Heart right ventricle (tissue), 16 donors: ENCODE data around the gene SLC29A1. TPM values are rescaled to one million over a fixed set of nuclear protein-coding genes. Genes with fewer than 3 reads are reported as not detected.
A peak's percentile ranks its signal among the peaks of the same experiment; 100 is the strongest.

ENCODE experiments used
- ATAC-seq, 8 donors: fragments of 200-7000 bp; cut with Tn5 transposase; one replicate each; pipeline ENCODE4 v1.9.1; 2020; ENCODE audit warnings: mild to moderate bottlenecking in 8 of 8, moderate library complexity in 8 of 8, moderate number of reproducible peaks in 1 of 8
- DNase-seq, 2 donors: peaks; one replicate each; pipeline ENCODE4 v3.0.0-alpha.2; 2020
- H3K27ac ChIP-seq, 10 donors: fragments of 200-600 bp; sonication (generic) in 2 of 10; one replicate each; pipeline versions ENCODE4 v1.5.0 to v1.8.0; 2020 to 2022; ENCODE audit warnings: mild to moderate bottlenecking in 3 of 10
- H3K27me3 ChIP-seq, 7 donors: fragments of 200-600 bp; one replicate each; pipeline ENCODE4 v1.8.0; 2021 to 2022; ENCODE audit warnings: mild to moderate bottlenecking in 2 of 7
- H3K36me3 ChIP-seq, 9 donors: fragments of 200-600 bp; sonication (generic) in 1 of 9; one replicate each; pipeline versions ENCODE4 v1.5.0 to v1.8.0; 2020 to 2022; ENCODE audit warnings: mild to moderate bottlenecking in 2 of 9
- H3K4me1 ChIP-seq, 9 donors: fragments of 200-600 bp; sonication (generic) in 1 of 9; one replicate each; pipeline versions ENCODE4 v1.5.0 to v1.8.0; 2020 to 2022; ENCODE audit warnings: mild to moderate bottlenecking in 4 of 9
- H3K4me3 ChIP-seq, 10 donors: fragments of 200-600 bp; sonication (generic) in 2 of 10; one replicate each; pipeline versions ENCODE4 v1.5.0 to v1.8.0; 2020 to 2022; ENCODE audit warnings: mild to moderate bottlenecking in 7 of 10, moderate library complexity in 2 of 10
- H3K9me3 ChIP-seq, 11 donors: fragments of 200-600 bp in 10 of 11; sonication (generic) in 2 of 11; one replicate each; pipeline versions ENCODE4 v1.5.0 to v1.8.0; 2013 to 2022; ENCODE audit warnings: mild to moderate bottlenecking in 2 of 11, control low read depth in 1 of 11, moderate library complexity in 1 of 11
- WGBS, 2 donors: extraction: QIAGEN DNeasy Blood & Tissue Kit; methylation state at CpG; one replicate each; pipeline ENCODE4 v1.1.7; 2013; ENCODE audit warnings: inconsistent platforms in 1 of 2; 5-methylcytosine and 5-hydroxymethylcytosine counted together
- intact Hi-C, 10 donors: fragments of 100-400 bp; cut with DNase I; formaldehyde crosslinking; loops; one replicate each; pipeline versions ENCODE4 v1.11.1 to v1.14.2; 2022
- polyA plus RNA-seq, 2 donors: library from polyadenylated mRNA; stranded (reverse); fragments of 200-250 nt; gene quantifications; one replicate each; pipeline ENCODE4 v1.2.3, GENCODE V29; 2013
- total RNA-seq, 10 donors: library from RNA; stranded (reverse); fragmentation: NEBNext Ultra II Directional in 3 of 10; extraction: Animal tissue kit (Norgen Biotek cat#: 25700) in 3 of 10; gene quantifications; one replicate each; pipeline versions ENCODE4 v1.2.1 to v1.2.4, GENCODE V29; 2021 to 2023
- TF ChIP-seq, protein P1 (sequence below), 9 donors: fragments of 200-600 bp; sonication (generic) in 2 of 9; IDR thresholded peaks; one replicate each; pipeline versions ENCODE4 v1.5.0 to v1.8.0; 2021 to 2022; ENCODE audit warnings: antibody characterized with exemption in 9 of 9, mild to moderate bottlenecking in 5 of 9, moderate library complexity in 1 of 9
- donor health status: Arrhythmogenic right ventricular cardiomyopathy.
- donor health status: ischemic (EF 13 %, LVEDD 7.1; RV severe dilation, severe dysfunction).
- donor health status: healthy with polysubstance abuse.
- donor health status: DM: no; HTN: yes; CAD: no.
- donor health status: DM: no; HTN: no; CAD: no.
- donor health status: ischemic (EF 25% LVEDD 6.9; RV normal size, moderate dysfunction).
- donor health status: ischemic (EF 25% LVEDD 5.7; RV mildly dilated, moderate dysfunction).
- donor health status: healthy.
- donor health status: DM: yes; HTN: yes; CAD: no.
- donor health status: Ischemic cardiomyopathy.
- donor health status: ischemic (EF 35%, LVEDD 5.7; RV mildly dilated, moderate dysfunction).
- donor health status: nonischemic (EF 11% LVEDD 7.7; RV severe dilation, severe dysfunction).
- donor health status: DM: yes; HTN: yes; CAD: no.
- donor health status: PGD.
- donor health status: ischemic (EF 29% LVEDD 5.4; RV normal size, mild dysfunction).
- donor health status: nonischemic (EF 23%, LVEDD 6.1; RV moderate dilation, normal function).

The SLC29A1 gene
- total and polyA plus RNA-seq, 12 donors: 46.3 to 198 (median 136) TPM

DNA sequence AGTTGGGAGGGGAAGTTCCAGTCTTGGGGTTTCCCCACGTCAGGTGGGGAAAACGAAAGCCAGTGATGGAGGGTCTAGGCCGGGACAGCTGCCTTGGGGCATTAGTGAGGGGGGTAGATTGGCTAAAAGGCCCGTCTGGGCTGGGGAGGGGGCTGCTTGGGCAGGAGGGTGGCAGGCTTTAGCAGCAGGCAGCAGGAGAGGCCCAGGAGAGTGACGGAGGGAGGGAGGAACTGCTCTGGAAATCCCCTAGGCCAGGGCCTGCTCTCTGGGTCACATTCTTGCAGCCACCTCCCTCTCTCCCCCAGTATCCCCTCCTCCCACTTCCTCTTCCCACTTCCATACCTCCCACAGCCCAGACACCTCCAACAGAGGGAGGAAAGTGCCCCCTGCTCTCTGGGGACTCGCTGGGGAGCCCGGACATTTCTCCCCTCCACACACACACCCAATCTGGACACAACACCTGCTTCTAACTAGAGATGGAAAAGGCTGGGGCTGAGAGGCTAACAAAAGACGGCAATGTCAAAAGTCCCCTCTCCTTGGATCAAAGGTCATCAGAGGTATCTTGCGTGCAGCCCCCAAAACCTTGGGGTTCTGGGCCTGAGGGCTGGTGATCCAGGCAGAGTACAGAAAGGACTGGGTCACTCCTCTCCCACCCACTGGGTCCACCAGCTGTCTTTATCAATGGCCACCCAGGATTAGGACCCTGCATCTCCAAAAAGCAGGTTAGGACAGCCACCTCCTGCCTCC, 40.1 kb downstream of the SLC29A1 start:
- ATAC-seq (peak in 2 of 8 donors; percentile 13 to 21), DNase-seq (no peak)
- Histone ChIP-seq H3K4me1 (peaks cover 18 to 47% (median 28%) of the 10 kb centered on the region in 9 donors), H3K9me3 (no peaks in the 10 kb centered on the region), H3K27ac (peak overlapping the region in 6 of 10 donors; percentile 9 to 93 (median 80)), H3K27me3 (peaks cover 0 to 11% (median 5%) of the 10 kb centered on the region in 7 donors), H3K36me3 (peaks cover 0 to 40% (median 0%) of the 10 kb centered on the region in 9 donors), H3K4me3 (peak overlapping the region in 7 of 10 donors; percentile 67 to 94 (median 85))
- WGBS, 2 donors: 48 to 74% methylated on average over 8 to 9 of the region's 9 CpGs
- intact Hi-C loops: loop anchor here in 1 of 10 donors (10.0 kb wide), 1 partner anchor 71 kb away; no protein-coding TSS in a partner anchor
- TF ChIP-seq, protein P1, sequence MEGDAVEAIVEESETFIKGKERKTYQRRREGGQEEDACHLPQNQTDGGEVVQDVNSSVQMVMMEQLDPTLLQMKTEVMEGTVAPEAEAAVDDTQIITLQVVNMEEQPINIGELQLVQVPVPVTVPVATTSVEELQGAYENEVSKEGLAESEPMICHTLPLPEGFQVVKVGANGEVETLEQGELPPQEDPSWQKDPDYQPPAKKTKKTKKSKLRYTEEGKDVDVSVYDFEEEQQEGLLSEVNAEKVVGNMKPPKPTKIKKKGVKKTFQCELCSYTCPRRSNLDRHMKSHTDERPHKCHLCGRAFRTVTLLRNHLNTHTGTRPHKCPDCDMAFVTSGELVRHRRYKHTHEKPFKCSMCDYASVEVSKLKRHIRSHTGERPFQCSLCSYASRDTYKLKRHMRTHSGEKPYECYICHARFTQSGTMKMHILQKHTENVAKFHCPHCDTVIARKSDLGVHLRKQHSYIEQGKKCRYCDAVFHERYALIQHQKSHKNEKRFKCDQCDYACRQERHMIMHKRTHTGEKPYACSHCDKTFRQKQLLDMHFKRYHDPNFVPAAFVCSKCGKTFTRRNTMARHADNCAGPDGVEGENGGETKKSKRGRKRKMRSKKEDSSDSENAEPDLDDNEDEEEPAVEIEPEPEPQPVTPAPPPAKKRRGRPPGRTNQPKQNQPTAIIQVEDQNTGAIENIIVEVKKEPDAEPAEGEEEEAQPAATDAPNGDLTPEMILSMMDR (IDR thresholded peaks at IDR 0.05): no peak

DNA sequence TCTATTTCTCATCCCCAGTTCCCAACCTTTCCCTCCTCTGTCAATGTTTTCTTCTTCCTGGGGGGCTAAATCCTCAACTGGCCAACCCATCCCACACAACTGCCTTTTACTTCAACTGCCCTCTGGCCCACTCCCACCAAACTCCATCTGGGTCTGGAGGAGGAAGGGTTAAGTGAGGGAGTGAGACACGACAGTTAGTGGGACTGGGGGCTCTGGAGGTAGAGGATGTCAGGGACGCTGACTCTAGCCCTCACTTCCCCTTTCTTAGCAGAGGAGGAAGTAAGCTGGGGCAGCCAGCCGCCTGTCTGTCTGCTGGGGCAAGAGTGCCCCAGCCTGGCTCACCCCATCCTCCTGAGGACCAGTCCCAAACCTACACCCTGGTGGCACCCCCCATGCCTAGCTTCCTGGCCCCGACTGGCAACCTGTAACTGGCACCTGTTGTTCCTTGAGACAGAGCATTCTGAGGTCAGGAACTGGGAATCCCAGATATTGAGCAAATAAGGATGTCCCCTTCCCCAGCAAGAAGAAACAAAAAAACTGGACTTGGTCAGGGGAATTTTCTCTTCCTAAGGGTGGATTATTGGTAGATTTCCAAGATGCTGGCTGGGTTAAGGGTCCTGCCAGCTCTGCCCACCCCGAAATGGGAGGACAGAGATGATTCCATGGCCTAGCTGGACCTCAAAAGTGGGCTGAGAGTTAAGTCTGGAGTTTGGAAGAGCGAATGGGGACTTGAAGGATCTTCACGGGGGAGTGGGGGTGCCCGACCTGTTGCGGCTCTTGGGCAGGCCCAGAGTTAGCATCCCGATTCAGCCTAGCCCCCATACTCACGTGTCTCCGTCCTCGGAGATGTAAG, 41.0 kb downstream of the SLC29A1 start:
- Histone ChIP-seq H3K4me3 (peak overlapping the region; percentile 66 to 98 (median 82)), H3K9me3 (no peaks in the 10 kb centered on the region), H3K4me1 (peaks cover 18 to 46% (median 28%) of the 10 kb centered on the region in 9 donors), H3K36me3 (peaks cover 0 to 32% (median 0%) of the 10 kb centered on the region in 9 donors), H3K27ac (peak overlapping the region in 9 of 10 donors; percentile 63 to 93 (median 78)), H3K27me3 (peaks cover 0 to 19% (median 12%) of the 10 kb centered on the region in 7 donors)
- intact Hi-C loops: loop anchor here in 5 of 10 donors (5.0 to 10.0 kb wide), 5 partner anchors 38 to 167 kb away; partner anchors contain the start of gene AARS2 (in 1 of the 5)
- WGBS, 2 donors: 13 to 14% methylated on average over 13 of the region's 13 CpGs
- ATAC-seq (peak in 4 of 8 donors; percentile 9 to 41 (median 26)), DNase-seq (peak in 1 of 2 donors; percentile 42)
- TF ChIP-seq, protein P1 (IDR thresholded peaks at IDR 0.05): no peak

- intact Hi-C loops: loop anchor here in 5 of 10 donors (5.0 to 10.0 kb wide), 5 partner anchors 37 to 168 kb away; partner anchors contain the start of gene AARS2 (in 1 of the 5)
- ATAC-seq: peak; percentile 89 to 95 (median 94)
- TF ChIP-seq, protein P1 (IDR thresholded peaks at IDR 0.05): peak in 7 of 9 donors; percentile 16 to 38 (median 35)
- H3K27ac ChIP-seq: peak within 1 kb of the TSS; percentile 34 to 93 (median 76)
- 0 to 1% methylated on average over 53 to 72 of the region's 72 CpGs for WGBS, 2 donors
- H3K4me1 ChIP-seq: peaks cover 18 to 46% (median 28%) of the 10 kb centered on the region in 9 donors
- H3K27me3 ChIP-seq: peaks cover 5 to 27% (median 15%) of the 10 kb centered on the region in 7 donors
- H3K4me3 ChIP-seq: peak within 1 kb of the TSS; percentile 66 to 98 (median 82)
- DNase-seq: peak; percentile 95 to 97
- H3K36me3 ChIP-seq: peaks cover 0 to 24% (median 0%) of the 10 kb centered on the region in 9 donors
- H3K9me3 ChIP-seq: no peaks in the 10 kb centered on the region
Observed at GRCh38 chr6:44265007-44265721, 41.8 kb downstream of the SLC29A1 start, which contains the start of gene NFKBIE. Gene NFKBIE (minus strand): TSS chr6:44265551. CDS start chr6:44265346, 205 bp downstream.
